ENCODE measurements around the gene DNAH12. TPM values are rescaled to one million over a fixed set of nuclear protein-coding genes. Genes with fewer than 3 reads are reported as not detected.
A peak's percentile ranks its signal among the peaks of the same experiment; 100 is the strongest.

Gene DNAH12
- total and polyA plus RNA-seq, 2 of the 13 experiments (the other 11 are each of a cell fraction or from before 2014, with no cell fraction given), result 0.11 TPM

DNA sequence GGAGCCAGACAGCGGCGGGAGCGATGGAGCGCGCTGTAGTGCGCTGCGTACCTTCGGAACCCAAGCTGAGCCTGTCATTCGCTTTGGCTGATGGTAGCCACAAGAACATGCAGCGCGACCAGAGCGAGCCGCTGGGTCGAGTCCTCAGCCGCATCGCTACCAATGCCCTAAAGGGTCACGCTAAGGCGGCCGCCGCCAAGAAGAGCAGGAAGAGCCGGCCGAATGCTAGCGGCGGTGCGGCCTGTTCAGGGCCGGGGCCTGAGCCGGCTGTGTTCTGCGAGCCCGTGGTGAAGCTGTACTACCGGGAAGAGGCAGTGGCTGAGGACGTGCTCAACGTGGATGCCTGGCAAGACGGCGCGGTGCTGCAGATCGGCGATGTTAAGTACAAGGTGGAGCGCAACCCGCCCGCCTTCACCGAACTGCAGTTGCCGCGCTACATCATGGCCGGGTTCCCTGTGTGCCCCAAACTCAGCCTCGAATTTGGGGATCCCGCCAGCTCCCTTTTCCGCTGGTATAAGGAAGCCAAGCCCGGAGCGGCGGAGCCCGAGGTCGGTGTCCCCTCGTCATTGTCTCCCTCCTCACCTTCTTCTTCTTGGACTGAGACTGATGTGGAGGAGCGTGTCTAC lies 12.4 kb upstream of the DNAH12 start (continued):
- TF ChIP-seq, protein P1, sequence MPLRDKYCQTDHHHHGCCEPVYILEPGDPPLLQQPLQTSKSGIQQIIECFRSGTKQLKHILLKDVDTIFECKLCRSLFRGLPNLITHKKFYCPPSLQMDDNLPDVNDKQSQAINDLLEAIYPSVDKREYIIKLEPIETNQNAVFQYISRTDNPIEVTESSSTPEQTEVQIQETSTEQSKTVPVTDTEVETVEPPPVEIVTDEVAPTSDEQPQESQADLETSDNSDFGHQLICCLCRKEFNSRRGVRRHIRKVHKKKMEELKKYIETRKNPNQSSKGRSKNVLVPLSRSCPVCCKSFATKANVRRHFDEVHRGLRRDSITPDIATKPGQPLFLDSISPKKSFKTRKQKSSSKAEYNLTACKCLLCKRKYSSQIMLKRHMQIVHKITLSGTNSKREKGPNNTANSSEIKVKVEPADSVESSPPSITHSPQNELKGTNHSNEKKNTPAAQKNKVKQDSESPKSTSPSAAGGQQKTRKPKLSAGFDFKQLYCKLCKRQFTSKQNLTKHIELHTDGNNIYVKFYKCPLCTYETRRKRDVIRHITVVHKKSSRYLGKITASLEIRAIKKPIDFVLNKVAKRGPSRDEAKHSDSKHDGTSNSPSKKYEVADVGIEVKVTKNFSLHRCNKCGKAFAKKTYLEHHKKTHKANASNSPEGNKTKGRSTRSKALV (CRISPR knock-in tag; IDR thresholded peaks at IDR 0.05), result no peak
- no peak for TF ChIP-seq NR2C2 (CRISPR knock-in tag; IDR thresholded peaks at IDR 0.05; ENCODE audit: borderline replicate concordance)
- no peak for TF ChIP-seq HOXA5 (CRISPR knock-in tag; IDR thresholded peaks at IDR 0.05)
- TF ChIP-seq NR2F6 (IDR thresholded peaks at IDR 0.05), result no peak
- TF ChIP-seq NR2F6 (CRISPR knock-in tag; IDR thresholded peaks at IDR 0.05), result no peak
- no peak for TF ChIP-seq PAX8 (CRISPR knock-in tag; IDR thresholded peaks at IDR 0.05; ENCODE audit: borderline replicate concordance)

DNA sequence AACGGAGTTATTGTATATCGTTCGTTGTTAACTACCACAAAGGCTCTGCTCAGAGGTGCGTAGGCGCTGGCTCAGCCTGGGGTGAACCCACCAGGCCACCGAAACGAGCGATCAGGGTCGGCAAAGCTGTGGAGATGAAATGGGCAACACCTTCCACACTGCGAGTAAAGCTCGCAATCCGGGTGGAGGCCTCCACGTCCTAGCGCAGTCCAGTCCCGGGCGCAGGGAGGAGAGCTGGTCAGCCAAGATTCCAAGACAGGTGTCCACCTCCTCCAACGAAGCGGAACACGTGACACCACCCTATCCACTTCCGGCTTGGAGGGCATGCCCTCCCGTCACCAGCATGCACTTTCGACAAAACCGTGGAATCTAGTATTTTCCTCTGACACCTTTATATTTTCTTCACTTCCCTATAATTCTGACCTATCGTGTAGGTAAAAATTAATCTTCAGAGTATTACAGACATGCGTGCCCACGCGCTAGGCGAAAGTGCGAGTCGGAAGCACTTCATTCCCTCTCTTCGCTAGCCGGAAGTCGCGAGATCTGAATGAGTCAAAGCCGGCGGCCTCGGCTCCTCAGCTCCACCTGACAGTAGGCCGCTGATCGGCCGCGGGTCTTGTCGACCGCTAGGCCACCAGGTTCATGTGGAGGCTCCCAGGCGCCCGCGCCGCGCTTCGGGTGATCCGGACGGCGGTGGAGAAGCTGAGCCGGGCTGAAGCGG lies 11.8 kb upstream of the DNAH12 start, which contains the start of gene PDE12:
Gene PDE12, plus strand, starts transcription at position 537 of the 721 bp plus-strand sequence. Its CDS starts 106 bp downstream, at position 643.
- ATAC-seq (peak; percentile 91), FAIRE-seq (peak; percentile 82), DNase-seq (ENCODE audit: low spot score) (peak; percentile 88)
- peaks cover 36% of the 10 kb centered on the region for H3K4me1 ChIP-seq (ENCODE audit: insufficient read depth, low read length)
- ChIA-PET CTCF (ENCODE audit: low intra/inter-chr PET ratio, low total read pairs) (no interaction called here), POLR2A (interaction anchor here (0.7 to 3.3 kb wide), 13 partner anchors 10 to 200 kb away, joined by 3 to 36 read pairs (median 4); partner anchors contain the start of genes ARF4, DENND6A, DNAH12 and SLMAP)
- no peaks in the 10 kb centered on the region; a peak in 1 of 5 replicates for H3K27me3 ChIP-seq (ENCODE audit: control insufficient read depth in 1 of 2, insufficient read depth in 2 of 2, low read length in 2 of 2)
- peak within 1 kb of the TSS; percentile 94 for H3K9ac ChIP-seq (ENCODE audit: insufficient read depth, low read depth, low read length)
- in situ Hi-C loops (cut with HindIII; ENCODE audit: extremely low pct_ligation_motif_present, low pct_unique_long_range_greater_than_20kb) (loop anchor here (10.0 kb wide), 1 partner anchor 161 kb away; no protein-coding TSS in a partner anchor), intact Hi-C loops (cut with micrococcal nuclease; ENCODE audit: unreplicated experiment) (loop anchor here (2.0 to 5.0 kb wide), 2 partner anchors 41 to 159 kb away; partner anchors contain the start of gene ARF4)
- peak within 1 kb of the TSS; percentile 78 to 82 (median 80) for H3K4me3 ChIP-seq (replicated peaks in 1 of 3; ENCODE audit: insufficient read depth in 1 of 3, low read depth in 2 of 3, low read length in 3 of 3)
- H3K27ac ChIP-seq (ENCODE audit: extremely low read length, insufficient read depth, low read length), result peak within 1 kb of the TSS; percentile 92
- no TSS peak for BruUV-seq (replicated peaks)
- no peaks in the 10 kb centered on the region for H3K9me3 ChIP-seq (ENCODE audit: low read length)
- H2AFZ ChIP-seq (ENCODE audit: low read length), result peak within 1 kb of the TSS; percentile 88
- no peaks in the 10 kb centered on the region for H4K20me1 ChIP-seq (ENCODE audit: insufficient read depth, low read length)
- 2% methylated on average over 27 of the region's 54 CpGs for WGBS (ENCODE audit: low lambda C conversion rate)
- peak within 1 kb of the TSS; percentile 98 for H3K4me2 ChIP-seq (ENCODE audit: low read depth, low read length)
- no peaks in the 10 kb centered on the region; a peak in 2 of 5 replicates for H3K36me3 ChIP-seq (replicated peaks in 1 of 2; ENCODE audit: control insufficient read depth in 1 of 2, insufficient read depth in 2 of 2, low read length in 2 of 2)
- peaks cover 47% of the 10 kb centered on the region for H3K79me2 ChIP-seq (ENCODE audit: insufficient read depth, low read length)
- TF ChIP-seq ZNF746 (CRISPR knock-in tag; IDR thresholded peaks at IDR 0.05), result peak; percentile 58
- TF ChIP-seq, protein P2, sequence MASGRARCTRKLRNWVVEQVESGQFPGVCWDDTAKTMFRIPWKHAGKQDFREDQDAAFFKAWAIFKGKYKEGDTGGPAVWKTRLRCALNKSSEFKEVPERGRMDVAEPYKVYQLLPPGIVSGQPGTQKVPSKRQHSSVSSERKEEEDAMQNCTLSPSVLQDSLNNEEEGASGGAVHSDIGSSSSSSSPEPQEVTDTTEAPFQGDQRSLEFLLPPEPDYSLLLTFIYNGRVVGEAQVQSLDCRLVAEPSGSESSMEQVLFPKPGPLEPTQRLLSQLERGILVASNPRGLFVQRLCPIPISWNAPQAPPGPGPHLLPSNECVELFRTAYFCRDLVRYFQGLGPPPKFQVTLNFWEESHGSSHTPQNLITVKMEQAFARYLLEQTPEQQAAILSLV (CRISPR knock-in tag; IDR thresholded peaks at IDR 0.05; ENCODE audit: borderline replicate concordance), result peak; percentile 64; the same call in 1 of the 2 replicates
- no peak for TF ChIP-seq RORA (CRISPR knock-in tag; IDR thresholded peaks at IDR 0.05)
- TF ChIP-seq, protein P3, sequence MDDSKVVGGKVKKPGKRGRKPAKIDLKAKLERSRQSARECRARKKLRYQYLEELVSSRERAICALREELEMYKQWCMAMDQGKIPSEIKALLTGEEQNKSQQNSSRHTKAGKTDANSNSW (CRISPR knock-in tag; IDR thresholded peaks at IDR 0.05; ENCODE audit: borderline replicate concordance), result peak; percentile 69; the same call in 1 of the 2 replicates
- TF ChIP-seq, protein P4, sequence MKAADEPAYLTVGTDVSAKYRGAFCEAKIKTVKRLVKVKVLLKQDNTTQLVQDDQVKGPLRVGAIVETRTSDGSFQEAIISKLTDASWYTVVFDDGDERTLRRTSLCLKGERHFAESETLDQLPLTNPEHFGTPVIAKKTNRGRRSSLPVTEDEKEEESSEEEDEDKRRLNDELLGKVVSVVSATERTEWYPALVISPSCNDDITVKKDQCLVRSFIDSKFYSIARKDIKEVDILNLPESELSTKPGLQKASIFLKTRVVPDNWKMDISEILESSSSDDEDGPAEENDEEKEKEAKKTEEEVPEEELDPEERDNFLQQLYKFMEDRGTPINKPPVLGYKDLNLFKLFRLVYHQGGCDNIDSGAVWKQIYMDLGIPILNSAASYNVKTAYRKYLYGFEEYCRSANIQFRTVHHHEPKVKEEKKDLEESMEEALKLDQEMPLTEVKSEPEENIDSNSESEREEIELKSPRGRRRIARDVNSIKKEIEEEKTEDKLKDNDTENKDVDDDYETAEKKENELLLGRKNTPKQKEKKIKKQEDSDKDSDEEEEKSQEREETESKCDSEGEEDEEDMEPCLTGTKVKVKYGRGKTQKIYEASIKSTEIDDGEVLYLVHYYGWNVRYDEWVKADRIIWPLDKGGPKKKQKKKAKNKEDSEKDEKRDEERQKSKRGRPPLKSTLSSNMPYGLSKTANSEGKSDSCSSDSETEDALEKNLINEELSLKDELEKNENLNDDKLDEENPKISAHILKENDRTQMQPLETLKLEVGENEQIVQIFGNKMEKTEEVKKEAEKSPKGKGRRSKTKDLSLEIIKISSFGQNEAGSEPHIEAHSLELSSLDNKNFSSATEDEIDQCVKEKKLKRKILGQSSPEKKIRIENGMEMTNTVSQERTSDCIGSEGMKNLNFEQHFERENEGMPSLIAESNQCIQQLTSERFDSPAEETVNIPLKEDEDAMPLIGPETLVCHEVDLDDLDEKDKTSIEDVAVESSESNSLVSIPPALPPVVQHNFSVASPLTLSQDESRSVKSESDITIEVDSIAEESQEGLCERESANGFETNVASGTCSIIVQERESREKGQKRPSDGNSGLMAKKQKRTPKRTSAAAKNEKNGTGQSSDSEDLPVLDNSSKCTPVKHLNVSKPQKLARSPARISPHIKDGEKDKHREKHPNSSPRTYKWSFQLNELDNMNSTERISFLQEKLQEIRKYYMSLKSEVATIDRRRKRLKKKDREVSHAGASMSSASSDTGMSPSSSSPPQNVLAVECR (CRISPR knock-in tag; IDR thresholded peaks at IDR 0.05; ENCODE audit: borderline replicate concordance), result peak; percentile 95

All from HepG2 (cell line).